WERI-Rb-1 (cell line): ENCODE results near the gene ACER1.
"Not testable (repeated sequence)": the region's sequence is repeated elsewhere in the genome, so short reads cannot be mapped to it uniquely, and the experiment has no call there.

Experiments
- DNase-seq: peaks from one replicate; pipeline ENCODE4 v3.0.0-alpha.2; 2020
- H3K27ac ChIP-seq: fragments of 250-450 bp; sonication (Bioruptor Pico); 2 replicates; pipeline ENCODE4 v1.5.1; 2020; ENCODE audit warnings: mild to moderate bottlenecking, moderate library complexity
- H3K27me3 ChIP-seq: fragments of 250-450 bp; sonication (Bioruptor Pico); 2 replicates; pipeline ENCODE4 v1.5.1; 2021; ENCODE audit warnings: mild to moderate bottlenecking, low read depth, moderate library complexity; ENCODE audit not compliant: insufficient read depth, severe bottlenecking
- H3K36me3 ChIP-seq: fragments of 250-450 bp; sonication (Bioruptor Pico); 2 replicates; pipeline ENCODE4 v1.5.1; 2020; ENCODE audit warnings: mild to moderate bottlenecking, moderate library complexity
- H3K4me3 ChIP-seq: 2 replicates; pipeline ENCODE4 v1.5.1; 2011; ENCODE audit warnings: low read depth, mild to moderate bottlenecking, control low read depth, low read length
- H3K9me3 ChIP-seq: fragments of 250-450 bp; sonication (Bioruptor Pico); 2 replicates; pipeline ENCODE4 v1.5.1; 2021; ENCODE audit warnings: mild to moderate bottlenecking, moderate library complexity; ENCODE audit not compliant: severe bottlenecking
- CTCF ChIP-seq: IDR thresholded peaks from 2 replicates; pipeline ENCODE4 v1.5.1; 2011; ENCODE audit warnings: low read depth, mild to moderate bottlenecking, control low read depth, inconsistent platforms, low read length

The ACER1 gene

GRCh38 chr19:6373813-6374108, 40.3 kb upstream of the ACER1 start:
- H3K9me3 ChIP-seq, result no peaks in the 10 kb centered on the region
- DNase-seq, result no peak
- peak overlapping the region; percentile 37; the same call in 1 of the 2 replicates for H3K27ac ChIP-seq
- TF ChIP-seq CTCF, result no peak
- peak overlapping the region; percentile 36 for H3K4me3 ChIP-seq
- peaks cover 21% of the 10 kb centered on the region for H3K36me3 ChIP-seq
- no peaks in the 10 kb centered on the region for H3K27me3 ChIP-seq

DNA sequence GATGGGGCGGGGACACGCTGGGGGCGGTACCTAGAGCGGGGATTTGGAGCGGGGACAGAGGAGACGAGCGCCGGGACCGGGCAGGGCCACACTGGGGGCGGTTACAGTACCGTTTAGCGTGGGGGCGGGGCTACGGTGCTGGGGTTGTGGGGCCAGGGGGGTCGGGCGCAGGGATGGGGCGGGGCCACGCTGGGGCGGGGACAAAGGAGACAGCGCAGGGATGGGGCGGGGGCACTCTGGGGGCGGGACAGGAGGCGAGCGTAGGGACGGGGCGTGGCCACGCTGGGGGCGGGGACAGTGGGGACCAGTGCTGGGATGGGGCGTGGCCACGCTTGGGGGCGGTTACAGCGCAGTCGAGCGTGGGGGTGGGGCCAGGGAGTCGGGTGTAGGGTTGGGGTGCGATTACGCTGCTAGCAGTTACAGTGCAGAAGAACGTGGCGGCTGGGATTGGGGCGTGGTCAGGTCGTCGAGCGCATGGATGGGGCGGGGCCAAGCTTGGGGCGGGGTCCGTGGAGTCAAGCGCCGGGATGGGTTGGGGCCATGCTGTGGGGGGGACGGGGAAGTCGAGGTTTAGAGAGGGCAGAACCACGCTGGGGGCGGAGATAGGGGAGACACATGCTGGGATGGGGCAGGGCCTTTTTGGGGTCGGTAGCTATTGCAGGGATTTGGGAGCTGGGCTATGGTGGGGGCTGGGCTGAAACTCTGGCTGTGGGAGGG, 39.8 kb upstream of the ACER1 start:
- DNase-seq, result peak; percentile 98
- Histone ChIP-seq H3K36me3 (peaks cover 23% of the 10 kb centered on the region), H3K27ac (peak overlapping the region; percentile 98), H3K27me3 (no peaks in the 10 kb centered on the region), H3K9me3 (no peaks in the 10 kb centered on the region), H3K4me3 (peak overlapping the region; percentile 82)
- no peak for TF ChIP-seq CTCF

GRCh38 chr19:6372594-6373095, 39.2 kb upstream of the ACER1 start, which contains the start of gene ALKBH7:
Gene ALKBH7, plus strand, starts transcription at chr19:6372794. Its CDS starts 27 bp downstream, at chr19:6372821.
- Histone ChIP-seq H3K36me3 (peaks cover 29% of the 10 kb centered on the region), H3K9me3 (no peaks in the 10 kb centered on the region), H3K4me3 (peak within 1 kb of the TSS; percentile 82), H3K27ac (peak within 1 kb of the TSS; percentile 98), H3K27me3 (no peaks in the 10 kb centered on the region)
- peak; percentile 99 for DNase-seq
- TF ChIP-seq CTCF, result no peak

- no peaks in the 10 kb centered on the region for H3K9me3 ChIP-seq
- H3K36me3 ChIP-seq, result peaks cover 56% of the 10 kb centered on the region
- H3K27ac ChIP-seq, result no peak overlapping the region
- no peak for DNase-seq
- TF ChIP-seq CTCF, result no peak
- H3K4me3 ChIP-seq, result no peak overlapping the region
- no peaks in the 10 kb centered on the region for H3K27me3 ChIP-seq
Measured at GRCh38 chr19:6364353-6364752, 30.9 kb upstream of the ACER1 start.

DNA sequence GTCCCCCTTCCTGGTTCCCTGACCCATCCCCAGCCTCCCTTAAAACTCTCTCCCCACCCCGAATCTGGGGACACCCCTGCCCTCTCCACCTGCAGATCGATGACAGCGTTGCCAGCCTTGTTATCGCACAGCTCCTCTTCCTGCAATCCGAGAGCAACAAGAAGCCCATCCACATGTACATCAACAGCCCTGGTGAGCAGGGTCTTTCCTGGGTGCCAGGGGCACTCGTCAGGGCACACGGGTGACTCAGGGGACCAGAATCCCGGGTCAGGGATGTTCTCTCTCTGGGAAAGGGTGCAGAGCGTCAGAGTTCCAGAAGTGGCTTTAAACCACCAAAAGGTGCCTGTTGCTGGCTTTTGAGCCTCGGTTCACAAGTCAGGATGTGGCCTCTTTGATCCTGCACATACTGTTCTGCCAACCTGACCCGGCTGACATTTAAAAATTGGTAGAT, 29.0 kb upstream of the ACER1 start:
- no peak for DNase-seq
- no peak overlapping the region for H3K27ac ChIP-seq
- H3K27me3 ChIP-seq, result no peaks in the 10 kb centered on the region
- no peaks in the 10 kb centered on the region for H3K9me3 ChIP-seq
- H3K36me3 ChIP-seq, result peaks cover 38% of the 10 kb centered on the region
- H3K4me3 ChIP-seq, result peak overlapping the region; percentile 57
- TF ChIP-seq CTCF, result no peak

DNA sequence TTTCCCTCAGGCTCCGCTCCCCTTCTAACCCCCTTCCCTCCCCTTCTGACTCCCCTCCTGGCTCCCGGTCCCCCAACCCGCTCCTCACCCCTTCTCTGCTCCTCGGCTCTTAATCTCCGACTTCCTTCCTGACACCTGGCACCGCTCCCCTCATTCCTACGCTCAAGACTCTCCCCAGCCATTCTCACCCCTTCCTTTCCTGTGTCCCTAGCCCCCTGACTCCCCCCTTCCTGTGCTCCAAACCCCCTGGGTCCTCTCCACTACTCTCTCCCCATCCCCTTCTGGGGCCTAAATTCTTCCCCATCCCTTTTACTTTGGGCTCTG, 28.6 kb upstream of the ACER1 start:
- no peak for TF ChIP-seq CTCF
- no peaks in the 10 kb centered on the region for H3K9me3 ChIP-seq
- peaks cover 35% of the 10 kb centered on the region for H3K36me3 ChIP-seq
- H3K27ac ChIP-seq, result peak overlapping the region; percentile 96
- peak overlapping the region; percentile 57 for H3K4me3 ChIP-seq
- H3K27me3 ChIP-seq, result no peaks in the 10 kb centered on the region
- peak; percentile 19 for DNase-seq

DNA sequence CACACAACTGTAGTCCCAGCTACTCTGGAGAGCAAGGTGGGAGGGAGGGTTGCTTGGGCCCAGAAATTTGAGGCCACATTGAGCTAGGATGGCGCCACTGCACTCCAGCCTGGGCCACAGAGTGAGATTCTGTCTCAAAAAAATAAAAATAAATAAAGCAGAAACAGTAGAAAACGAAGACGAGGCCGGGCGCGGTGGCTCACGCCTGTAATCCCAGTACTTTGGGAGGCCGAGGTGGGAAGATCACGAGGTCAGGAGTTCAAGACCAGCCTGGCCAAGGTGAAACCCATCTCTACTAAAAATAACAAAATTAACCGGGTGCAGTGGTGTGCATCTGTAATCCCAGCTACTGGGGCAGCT, 27.4 kb upstream of the ACER1 start:
- DNase-seq, H3K27ac ChIP-seq: not testable (repeated sequence)
- peak overlapping the region; percentile 57 for H3K4me3 ChIP-seq

GRCh38 chr19:6360445-6360844, 27.0 kb upstream of the ACER1 start:
- peaks cover 21% of the 10 kb centered on the region for H3K36me3 ChIP-seq
- H3K9me3 ChIP-seq, H3K27me3 ChIP-seq, H3K4me3 ChIP-seq, H3K27ac ChIP-seq, DNase-seq: not testable (repeated sequence)

More for the DNA sequence above, 27.4 kb upstream of the ACER1 start:
- not testable (repeated sequence) for H3K27me3 ChIP-seq, H3K9me3 ChIP-seq
- peaks cover 24% of the 10 kb centered on the region for H3K36me3 ChIP-seq
